HEK293 (cell line): ENCODE results near the gene MYO5B.

ENCODE experiments used
- KLF10 ChIP-seq: fragments of 450-650 bp; IDR thresholded peaks from 2 replicates; pipeline ENCODE4 v1.5.1; 2018; ENCODE audit warnings: missing biosample characterization, mild to moderate bottlenecking, missing genetic modification characterization
- ZBTB1 ChIP-seq: fragments of 450-650 bp; formaldehyde crosslinking; IDR thresholded peaks from 2 replicates; pipeline ENCODE4 v1.5.1; 2016; ENCODE audit warnings: missing biosample characterization, missing genetic modification characterization
- ZNF274 ChIP-seq, 2 experiments: fragments of 200-500 bp in 1 of 2; fragments of 450-650 bp in 1 of 2; sonication (Bioruptor generic) in 1 of 2; formaldehyde crosslinking in 1 of 2; IDR thresholded peaks; 2 replicates each; pipeline versions ENCODE4 v1.5.1 to v1.6.1; 2014 to 2016; ENCODE audit warnings: borderline replicate concordance in 1 of 2, inconsistent platforms in 1 of 2, low read length in 1 of 2, missing biosample characterization in 1 of 2, missing genetic modification characterization in 1 of 2
- ZNF654 ChIP-seq: fragments of 450-650 bp; formaldehyde crosslinking; IDR thresholded peaks from 2 replicates; pipeline ENCODE4 v1.5.1; 2016; ENCODE audit warnings: low read depth, missing biosample characterization, missing genetic modification characterization
- TF ChIP-seq, protein P1 (sequence below): fragments of 450-650 bp; formaldehyde crosslinking; IDR thresholded peaks from 2 replicates; pipeline ENCODE4 v1.5.1; 2016; ENCODE audit warnings: missing biosample characterization, missing genetic modification characterization
- TF ChIP-seq, protein P2 (sequence below): fragments of 450-650 bp; formaldehyde crosslinking; IDR thresholded peaks from 2 replicates; pipeline ENCODE4 v1.5.1; 2016; ENCODE audit warnings: missing biosample characterization, missing genetic modification characterization
- TF ChIP-seq, protein P3 (sequence below): fragments of 450-650 bp; formaldehyde crosslinking; IDR thresholded peaks from 2 replicates; pipeline ENCODE4 v1.5.1; 2016; ENCODE audit warnings: missing biosample characterization, missing genetic modification characterization
- TF ChIP-seq, protein P4 (sequence below): fragments of 450-650 bp; formaldehyde crosslinking; IDR thresholded peaks from 2 replicates; pipeline ENCODE4 v1.5.1; 2017; ENCODE audit warnings: missing biosample characterization, missing genetic modification characterization

DNA sequence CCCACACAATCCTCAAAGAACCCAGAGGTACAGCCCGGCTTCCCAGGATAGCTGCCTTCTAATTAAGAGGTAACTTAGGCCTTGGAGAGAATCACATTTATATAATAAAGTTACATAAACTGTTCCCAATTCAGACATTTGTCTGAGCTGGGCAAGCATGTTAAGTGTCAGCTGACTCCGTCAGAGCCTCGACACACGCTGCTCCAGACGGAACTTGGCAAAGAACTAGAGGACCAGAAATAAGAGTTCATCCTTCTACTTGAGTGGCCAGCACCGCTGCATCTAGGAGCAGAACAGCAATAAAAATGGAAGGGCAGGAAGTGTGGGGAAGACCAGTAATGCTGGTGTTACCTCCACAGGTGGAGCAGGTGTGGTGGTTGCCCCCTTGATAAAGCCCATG is 80.5 kb downstream of the MYO5B start:
- TF ChIP-seq, protein P1, sequence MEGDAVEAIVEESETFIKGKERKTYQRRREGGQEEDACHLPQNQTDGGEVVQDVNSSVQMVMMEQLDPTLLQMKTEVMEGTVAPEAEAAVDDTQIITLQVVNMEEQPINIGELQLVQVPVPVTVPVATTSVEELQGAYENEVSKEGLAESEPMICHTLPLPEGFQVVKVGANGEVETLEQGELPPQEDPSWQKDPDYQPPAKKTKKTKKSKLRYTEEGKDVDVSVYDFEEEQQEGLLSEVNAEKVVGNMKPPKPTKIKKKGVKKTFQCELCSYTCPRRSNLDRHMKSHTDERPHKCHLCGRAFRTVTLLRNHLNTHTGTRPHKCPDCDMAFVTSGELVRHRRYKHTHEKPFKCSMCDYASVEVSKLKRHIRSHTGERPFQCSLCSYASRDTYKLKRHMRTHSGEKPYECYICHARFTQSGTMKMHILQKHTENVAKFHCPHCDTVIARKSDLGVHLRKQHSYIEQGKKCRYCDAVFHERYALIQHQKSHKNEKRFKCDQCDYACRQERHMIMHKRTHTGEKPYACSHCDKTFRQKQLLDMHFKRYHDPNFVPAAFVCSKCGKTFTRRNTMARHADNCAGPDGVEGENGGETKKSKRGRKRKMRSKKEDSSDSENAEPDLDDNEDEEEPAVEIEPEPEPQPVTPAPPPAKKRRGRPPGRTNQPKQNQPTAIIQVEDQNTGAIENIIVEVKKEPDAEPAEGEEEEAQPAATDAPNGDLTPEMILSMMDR (tag by site-specific recombination), result no peak
- TF ChIP-seq ZNF274 (IDR thresholded peaks at IDR 0.05; ENCODE audit: low read length) (no peak), ZNF274 (tag by site-specific recombination; IDR thresholded peaks at IDR 0.05; ENCODE audit: borderline replicate concordance) (no peak), KLF10 (tag by site-specific recombination) (no peak), ZBTB1 (tag by site-specific recombination) (no peak), ZNF654 (tag by site-specific recombination) (no peak)
- TF ChIP-seq, protein P2, sequence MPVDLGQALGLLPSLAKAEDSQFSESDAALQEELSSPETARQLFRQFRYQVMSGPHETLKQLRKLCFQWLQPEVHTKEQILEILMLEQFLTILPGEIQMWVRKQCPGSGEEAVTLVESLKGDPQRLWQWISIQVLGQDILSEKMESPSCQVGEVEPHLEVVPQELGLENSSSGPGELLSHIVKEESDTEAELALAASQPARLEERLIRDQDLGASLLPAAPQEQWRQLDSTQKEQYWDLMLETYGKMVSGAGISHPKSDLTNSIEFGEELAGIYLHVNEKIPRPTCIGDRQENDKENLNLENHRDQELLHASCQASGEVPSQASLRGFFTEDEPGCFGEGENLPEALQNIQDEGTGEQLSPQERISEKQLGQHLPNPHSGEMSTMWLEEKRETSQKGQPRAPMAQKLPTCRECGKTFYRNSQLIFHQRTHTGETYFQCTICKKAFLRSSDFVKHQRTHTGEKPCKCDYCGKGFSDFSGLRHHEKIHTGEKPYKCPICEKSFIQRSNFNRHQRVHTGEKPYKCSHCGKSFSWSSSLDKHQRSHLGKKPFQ, result no peak
- TF ChIP-seq, protein P3, sequence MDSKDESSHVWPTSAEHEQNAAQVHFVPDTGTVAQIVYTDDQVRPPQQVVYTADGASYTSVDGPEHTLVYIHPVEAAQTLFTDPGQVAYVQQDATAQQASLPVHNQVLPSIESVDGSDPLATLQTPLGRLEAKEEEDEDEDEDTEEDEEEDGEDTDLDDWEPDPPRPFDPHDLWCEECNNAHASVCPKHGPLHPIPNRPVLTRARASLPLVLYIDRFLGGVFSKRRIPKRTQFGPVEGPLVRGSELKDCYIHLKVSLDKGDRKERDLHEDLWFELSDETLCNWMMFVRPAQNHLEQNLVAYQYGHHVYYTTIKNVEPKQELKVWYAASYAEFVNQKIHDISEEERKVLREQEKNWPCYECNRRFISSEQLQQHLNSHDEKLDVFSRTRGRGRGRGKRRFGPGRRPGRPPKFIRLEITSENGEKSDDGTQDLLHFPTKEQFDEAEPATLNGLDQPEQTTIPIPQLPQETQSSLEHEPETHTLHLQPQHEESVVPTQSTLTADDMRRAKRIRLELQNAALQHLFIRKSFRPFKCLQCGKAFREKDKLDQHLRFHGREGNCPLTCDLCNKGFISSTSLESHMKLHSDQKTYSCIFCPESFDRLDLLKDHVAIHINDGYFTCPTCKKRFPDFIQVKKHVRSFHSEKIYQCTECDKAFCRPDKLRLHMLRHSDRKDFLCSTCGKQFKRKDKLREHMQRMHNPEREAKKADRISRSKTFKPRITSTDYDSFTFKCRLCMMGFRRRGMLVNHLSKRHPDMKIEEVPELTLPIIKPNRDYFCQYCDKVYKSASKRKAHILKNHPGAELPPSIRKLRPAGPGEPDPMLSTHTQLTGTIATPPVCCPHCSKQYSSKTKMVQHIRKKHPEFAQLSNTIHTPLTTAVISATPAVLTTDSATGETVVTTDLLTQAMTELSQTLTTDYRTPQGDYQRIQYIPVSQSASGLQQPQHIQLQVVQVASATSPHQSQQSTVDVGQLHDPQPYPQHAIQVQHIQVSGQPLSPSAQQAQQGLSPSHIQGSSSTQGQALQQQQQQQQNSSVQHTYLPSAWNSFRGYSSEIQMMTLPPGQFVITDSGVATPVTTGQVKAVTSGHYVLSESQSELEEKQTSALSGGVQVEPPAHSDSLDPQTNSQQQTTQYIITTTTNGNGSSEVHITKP (tag by site-specific recombination), result no peak
- TF ChIP-seq, protein P4, sequence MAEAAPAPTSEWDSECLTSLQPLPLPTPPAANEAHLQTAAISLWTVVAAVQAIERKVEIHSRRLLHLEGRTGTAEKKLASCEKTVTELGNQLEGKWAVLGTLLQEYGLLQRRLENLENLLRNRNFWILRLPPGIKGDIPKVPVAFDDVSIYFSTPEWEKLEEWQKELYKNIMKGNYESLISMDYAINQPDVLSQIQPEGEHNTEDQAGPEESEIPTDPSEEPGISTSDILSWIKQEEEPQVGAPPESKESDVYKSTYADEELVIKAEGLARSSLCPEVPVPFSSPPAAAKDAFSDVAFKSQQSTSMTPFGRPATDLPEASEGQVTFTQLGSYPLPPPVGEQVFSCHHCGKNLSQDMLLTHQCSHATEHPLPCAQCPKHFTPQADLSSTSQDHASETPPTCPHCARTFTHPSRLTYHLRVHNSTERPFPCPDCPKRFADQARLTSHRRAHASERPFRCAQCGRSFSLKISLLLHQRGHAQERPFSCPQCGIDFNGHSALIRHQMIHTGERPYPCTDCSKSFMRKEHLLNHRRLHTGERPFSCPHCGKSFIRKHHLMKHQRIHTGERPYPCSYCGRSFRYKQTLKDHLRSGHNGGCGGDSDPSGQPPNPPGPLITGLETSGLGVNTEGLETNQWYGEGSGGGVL (tag by site-specific recombination), result no peak
